SK-N-SH treated with all-trans-retinoic acid at 6 μM for 48 hours (cell line): Measurements from ENCODE around the gene SLC35A1.

Source experiments
- CREB5 ChIP-seq: fragments of 250-450 bp; sonication (Bioruptor Pico); IDR thresholded peaks from 2 replicates; pipeline ENCODE4 v1.5.1; 2020; ENCODE audit warnings: low read depth, mild to moderate bottlenecking, moderate library complexity
- CSDC2 ChIP-seq: fragments of 250-450 bp; sonication (Bioruptor Pico); IDR thresholded peaks from 2 replicates; pipeline ENCODE4 v1.5.0; 2020; ENCODE audit warnings: mild to moderate bottlenecking, moderate library complexity
- CSRNP3 ChIP-seq: fragments of 250-450 bp; sonication (Bioruptor Pico); IDR thresholded peaks from 2 replicates; pipeline ENCODE4 v1.5.1; 2021; ENCODE audit warnings: mild to moderate bottlenecking, moderate library complexity
- ESRRG ChIP-seq: fragments of 250-450 bp; sonication (Bioruptor Pico); IDR thresholded peaks from 2 replicates; pipeline ENCODE4 v1.6.1; 2021; ENCODE audit warnings: mild to moderate bottlenecking
- OSR1 ChIP-seq: fragments of 250-450 bp; sonication (Bioruptor Pico); IDR thresholded peaks from 2 replicates; pipeline ENCODE4 v1.8.0; 2022; ENCODE audit warnings: moderate library complexity, mild to moderate bottlenecking, inconsistent platforms
- POU6F1 ChIP-seq: fragments of 250-450 bp; sonication (Bioruptor Pico); IDR thresholded peaks from 2 replicates; pipeline ENCODE4 v1.8.0; 2021; ENCODE audit warnings: low read depth, mild to moderate bottlenecking, moderate library complexity, borderline replicate concordance
- RARB ChIP-seq: fragments of 250-450 bp; sonication (Bioruptor Pico); IDR thresholded peaks from 2 replicates; pipeline ENCODE4 v1.8.0; 2021; ENCODE audit warnings: mild to moderate bottlenecking, moderate library complexity
- TSHZ2 ChIP-seq: fragments of 250-450 bp; sonication (Bioruptor Pico); IDR thresholded peaks from 2 replicates; pipeline ENCODE4 v1.5.0; 2020; ENCODE audit warnings: mild to moderate bottlenecking, moderate library complexity
- ZC3H10 ChIP-seq: fragments of 250-450 bp; sonication (Bioruptor Pico); IDR thresholded peaks from 2 replicates; pipeline ENCODE4 v1.5.1; 2021; ENCODE audit warnings: mild to moderate bottlenecking, moderate library complexity
- ZFP30 ChIP-seq: fragments of 450-650 bp; formaldehyde crosslinking; IDR thresholded peaks from 2 replicates; pipeline ENCODE4 v1.5.0; 2022; ENCODE audit warnings: mild to moderate bottlenecking, moderate library complexity
- ZNF8 ChIP-seq: fragments of 450-650 bp; formaldehyde crosslinking; IDR thresholded peaks from 2 replicates; pipeline ENCODE4 v1.5.0; 2020; ENCODE audit warnings: mild to moderate bottlenecking, moderate library complexity

GRCh38 chr6:87558446-87558845 lies 85.7 kb downstream of the SLC35A1 start:
- TF ChIP-seq ZFP30 (CRISPR knock-in tag): no peak
- no peak for TF ChIP-seq RARB (CRISPR knock-in tag)
- TF ChIP-seq CSDC2 (CRISPR knock-in tag): no peak
- no peak for TF ChIP-seq POU6F1
- TF ChIP-seq ZNF8 (CRISPR knock-in tag): no peak
- TF ChIP-seq ZC3H10 (CRISPR knock-in tag): no peak
- TF ChIP-seq CREB5 (CRISPR knock-in tag): no peak
- TF ChIP-seq OSR1 (CRISPR knock-in tag): no peak
- no peak for TF ChIP-seq TSHZ2
- no peak for TF ChIP-seq CSRNP3
- TF ChIP-seq ESRRG (CRISPR knock-in tag): no peak
